ENCODE data around the gene ACSL1.

DNA sequence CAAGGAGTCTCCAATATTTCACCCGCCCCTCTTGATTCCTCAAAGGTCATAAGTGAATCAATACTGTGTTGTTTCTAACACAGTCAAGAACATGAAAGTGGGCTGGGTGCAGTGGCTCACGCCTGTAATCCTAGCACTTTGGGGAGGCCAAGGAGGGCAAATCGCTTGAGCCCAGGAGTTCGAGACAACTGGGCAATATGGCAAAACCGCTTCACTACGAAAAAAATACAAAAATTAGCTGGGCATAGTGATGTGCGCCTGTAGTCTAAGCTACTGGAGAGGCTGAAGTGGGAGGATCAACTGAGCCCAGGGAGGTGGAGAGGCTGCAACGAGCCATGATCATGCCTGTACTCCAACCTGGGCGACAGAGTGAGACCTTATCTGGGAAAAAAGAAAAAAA lies 3.4 kb downstream of the ACSL1 start:
- TF ChIP-seq CTCF (conservative IDR thresholded peaks at IDR 0.05; ENCODE audit: low read length) (no peak), EZH2phosphoT487 (IDR thresholded peaks at IDR 0.05; ENCODE audit: borderline replicate concordance) (no peak)

Measured in Loucy (cell line).